IgD-negative memory B cell (primary cell): ENCODE results near the gene NFIA. TPM values are rescaled to one million over a fixed set of nuclear protein-coding genes. Genes with fewer than 3 reads are reported as not detected.

Experiments
- H3K27ac Mint-ChIP-seq, 3 donors: one replicate each; pipeline ENCODE4 v1.8.0; 2020 to 2022; ENCODE audit warnings: mild to moderate bottlenecking in 3 of 3, mixed read lengths in 3 of 3, moderate library complexity in 1 of 3
- H3K27me3 Mint-ChIP-seq: one replicate; pipeline ENCODE4 v1.8.0; 2021; ENCODE audit warnings: mixed read lengths
- H3K36me3 Mint-ChIP-seq: one replicate; pipeline ENCODE4 v1.8.0; 2020; ENCODE audit warnings: mild to moderate bottlenecking, mixed read lengths
- H3K4me1 Mint-ChIP-seq, 3 donors: one replicate each; pipeline ENCODE4 v1.8.0; 2020 to 2022; ENCODE audit warnings: mixed read lengths in 3 of 3, mild to moderate bottlenecking in 1 of 3
- H3K4me3 Mint-ChIP-seq, 4 donors: one replicate each; pipeline ENCODE4 v1.8.0; 2020 to 2022; ENCODE audit warnings: mild to moderate bottlenecking in 4 of 4, mixed read lengths in 4 of 4, moderate library complexity in 3 of 4
- H3K9me3 Mint-ChIP-seq, 3 donors: one replicate each; pipeline ENCODE4 v1.8.0; 2020 to 2021; ENCODE audit warnings: mixed read lengths in 3 of 3, mild to moderate bottlenecking in 1 of 3
- polyA plus RNA-seq: library from polyadenylated mRNA; unstranded; fragments of 300-500 nt; fragmentation: Illumina TruSeq; gene quantifications from one replicate; pipeline ENCODE4 v1.2.3, GENCODE V29; 2021

Gene NFIA
- polyA plus RNA-seq, 1 donor from 2014 or later = 0.93 TPM

DNA sequence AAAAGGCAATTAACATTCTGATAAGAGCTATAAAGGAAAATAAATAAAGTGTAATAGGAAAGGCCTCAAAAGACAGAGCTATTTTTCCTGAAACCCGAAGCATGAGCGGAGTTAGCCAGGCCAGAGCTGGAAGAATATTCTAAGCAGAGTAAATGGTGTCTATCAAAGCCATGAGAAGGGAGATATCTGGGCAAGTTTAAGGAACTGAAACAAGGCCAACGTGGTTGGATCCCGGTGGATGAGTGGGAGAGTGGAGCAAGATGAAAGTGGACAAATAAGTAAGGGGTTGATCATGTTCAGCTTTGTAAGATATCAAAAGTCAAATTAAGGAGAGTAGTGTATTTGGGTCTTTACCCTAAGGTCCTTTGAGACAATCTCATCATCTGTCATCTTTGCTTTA lies 408.6 kb downstream of the NFIA start:
- Mint-ChIP-seq H3K27me3 (peaks cover 5% of the 10 kb centered on the region), H3K4me3 (no peak overlapping the region), H3K36me3 (no peaks in the 10 kb centered on the region), H3K9me3 (peaks cover 0 to 2% (median 0%) of the 10 kb centered on the region in 3 donors), H3K4me1 (no peaks in the 10 kb centered on the region), H3K27ac (no peak overlapping the region)

- Mint-ChIP-seq H3K4me1 (no peaks in the 10 kb centered on the region), H3K36me3 (no peaks in the 10 kb centered on the region), H3K9me3 (peaks cover 0 to 2% (median 0%) of the 10 kb centered on the region in 3 donors), H3K27me3 (peaks cover 5% of the 10 kb centered on the region), H3K4me3 (no peak overlapping the region), H3K27ac (peak overlapping the region in 1 of 3 donors; percentile 14)
Observed at GRCh38 chr1:61491497-61491896, 409.1 kb downstream of the NFIA start.

DNA sequence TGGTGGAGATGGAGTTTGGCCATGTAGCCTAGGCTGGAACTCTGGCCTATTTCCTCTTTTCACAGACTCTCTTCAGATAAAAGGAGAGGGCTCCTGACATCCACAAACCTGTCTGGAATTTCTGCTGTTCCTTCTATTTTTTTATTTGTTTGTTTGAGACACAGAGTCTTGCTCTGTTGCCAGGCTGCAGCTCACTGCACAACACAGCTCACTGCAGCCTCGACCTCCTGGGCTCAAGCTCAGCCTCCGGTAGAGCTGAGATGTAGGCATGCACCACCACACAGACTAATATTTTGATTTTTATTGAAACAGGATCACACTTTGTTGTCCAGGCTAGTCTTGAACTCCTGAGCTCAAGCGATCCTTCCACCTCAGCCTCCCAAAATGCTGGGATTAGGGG lies 411.6 kb downstream of the NFIA start:
- Mint-ChIP-seq H3K27me3 (peaks cover 5% of the 10 kb centered on the region), H3K4me1 (no peaks in the 10 kb centered on the region), H3K9me3 (peaks cover 0 to 2% (median 0%) of the 10 kb centered on the region in 3 donors), H3K27ac (no peak overlapping the region), H3K36me3 (no peaks in the 10 kb centered on the region), H3K4me3 (no peak overlapping the region)

DNA sequence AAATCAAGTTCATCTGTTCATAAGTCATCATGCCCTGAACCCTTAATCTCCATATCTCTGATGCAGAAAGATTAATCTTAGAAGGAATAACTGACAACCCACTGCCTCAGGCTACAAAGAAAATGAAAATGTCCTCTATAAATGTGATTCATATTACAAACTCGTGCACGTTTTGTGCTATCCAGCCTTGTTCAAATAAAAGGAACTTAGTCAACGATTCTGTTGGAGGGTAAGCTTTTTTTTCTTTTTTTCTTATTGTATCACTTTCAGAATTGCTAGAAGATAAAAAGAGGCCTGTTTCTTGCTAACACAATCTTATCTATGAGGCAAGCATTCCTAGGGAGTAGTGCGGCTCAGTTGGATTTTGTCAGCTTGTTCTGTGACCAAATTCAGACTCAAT lies 414.1 kb downstream of the NFIA start:
- Mint-ChIP-seq H3K4me1 (no peaks in the 10 kb centered on the region), H3K9me3 (peaks cover 0 to 2% (median 0%) of the 10 kb centered on the region in 3 donors), H3K27ac (no peak overlapping the region), H3K4me3 (no peak overlapping the region), H3K36me3 (no peaks in the 10 kb centered on the region), H3K27me3 (peaks cover 5% of the 10 kb centered on the region)

- Mint-ChIP-seq H3K36me3 (no peaks in the 10 kb centered on the region), H3K4me1 (no peaks in the 10 kb centered on the region), H3K27ac (no peak overlapping the region), H3K9me3 (peaks cover 0 to 2% (median 0%) of the 10 kb centered on the region in 3 donors), H3K4me3 (no peak overlapping the region), H3K27me3 (peaks cover 4% of the 10 kb centered on the region)
Observed at GRCh38 chr1:61497013-61497412, 414.7 kb downstream of the NFIA start.

GRCh38 chr1:61498342-61498741 lies 416.0 kb downstream of the NFIA start:
- Mint-ChIP-seq H3K27ac (no peak overlapping the region), H3K4me1 (peaks cover 0 to 2% (median 0%) of the 10 kb centered on the region in 3 donors), H3K4me3 (no peak overlapping the region), H3K27me3 (peaks cover 4% of the 10 kb centered on the region), H3K36me3 (no peaks in the 10 kb centered on the region), H3K9me3 (peaks cover 0 to 2% (median 0%) of the 10 kb centered on the region in 3 donors)

DNA sequence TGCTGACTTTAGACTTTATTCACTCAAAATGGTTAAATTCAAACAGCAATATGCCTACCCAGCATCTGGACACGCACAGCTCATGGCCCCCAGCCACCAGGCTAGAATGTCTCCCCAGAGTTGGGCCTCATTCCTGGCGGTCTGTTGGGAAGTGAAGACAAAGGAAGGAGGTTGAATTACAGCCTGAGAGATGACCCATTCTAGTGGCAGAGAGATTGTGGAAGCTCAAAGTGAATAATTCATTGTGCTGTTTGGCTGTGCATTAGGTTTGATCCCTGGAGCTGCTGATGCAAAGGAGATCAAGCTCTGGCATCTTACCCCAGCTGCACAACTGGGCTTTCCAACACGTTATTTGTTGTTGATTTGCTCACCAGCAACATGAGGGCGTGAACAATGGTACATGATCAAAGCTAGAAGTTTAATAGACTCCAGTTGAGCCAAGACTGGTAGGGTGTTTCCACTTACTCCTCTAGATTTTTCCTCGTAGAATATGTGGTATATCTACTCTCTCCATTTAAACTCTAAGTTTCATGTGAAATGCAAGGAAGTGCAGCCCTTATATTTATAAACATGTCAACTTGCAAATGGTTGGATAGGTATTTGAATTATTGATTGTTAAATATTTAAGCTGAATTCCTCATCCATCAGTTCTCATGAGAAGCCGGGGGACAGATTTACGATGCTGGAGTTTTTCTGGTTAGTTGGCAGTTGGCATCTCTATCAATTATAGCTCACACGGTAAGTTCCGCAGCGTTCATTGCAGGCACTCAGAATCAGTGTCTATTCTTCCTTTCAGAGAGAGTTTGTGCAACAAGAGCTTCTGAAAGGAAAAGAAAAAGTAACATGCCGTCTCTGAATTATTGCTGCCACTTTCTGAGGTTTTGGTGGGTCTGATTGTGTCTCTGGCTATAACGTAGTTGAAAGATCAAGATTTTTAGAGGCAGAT lies 419.9 kb downstream of the NFIA start:
- H3K9me3 Mint-ChIP-seq = no peaks in the 10 kb centered on the region
- no peaks in the 10 kb centered on the region for H3K27me3 Mint-ChIP-seq
- peaks cover 0 to 2% (median 0%) of the 10 kb centered on the region in 3 donors for H3K4me1 Mint-ChIP-seq
- H3K27ac Mint-ChIP-seq = no peak overlapping the region
- no peaks in the 10 kb centered on the region for H3K36me3 Mint-ChIP-seq
- no peak overlapping the region for H3K4me3 Mint-ChIP-seq

GRCh38 chr1:61504305-61504704 lies 421.9 kb downstream of the NFIA start:
- Mint-ChIP-seq H3K4me1 (peaks cover 0 to 2% (median 0%) of the 10 kb centered on the region in 3 donors), H3K9me3 (peaks cover 0 to 2% (median 0%) of the 10 kb centered on the region in 3 donors), H3K4me3 (no peak overlapping the region), H3K27me3 (no peaks in the 10 kb centered on the region), H3K27ac (no peak overlapping the region), H3K36me3 (no peaks in the 10 kb centered on the region)

- no peak overlapping the region for H3K27ac Mint-ChIP-seq
- no peak overlapping the region for H3K4me3 Mint-ChIP-seq
- H3K4me1 Mint-ChIP-seq = peaks cover 0 to 2% (median 0%) of the 10 kb centered on the region in 3 donors
- H3K9me3 Mint-ChIP-seq = peaks cover 0 to 2% (median 0%) of the 10 kb centered on the region in 3 donors
- no peaks in the 10 kb centered on the region for H3K36me3 Mint-ChIP-seq
- H3K27me3 Mint-ChIP-seq = no peaks in the 10 kb centered on the region
Observed at GRCh38 chr1:61504852-61505390, 422.6 kb downstream of the NFIA start.

DNA sequence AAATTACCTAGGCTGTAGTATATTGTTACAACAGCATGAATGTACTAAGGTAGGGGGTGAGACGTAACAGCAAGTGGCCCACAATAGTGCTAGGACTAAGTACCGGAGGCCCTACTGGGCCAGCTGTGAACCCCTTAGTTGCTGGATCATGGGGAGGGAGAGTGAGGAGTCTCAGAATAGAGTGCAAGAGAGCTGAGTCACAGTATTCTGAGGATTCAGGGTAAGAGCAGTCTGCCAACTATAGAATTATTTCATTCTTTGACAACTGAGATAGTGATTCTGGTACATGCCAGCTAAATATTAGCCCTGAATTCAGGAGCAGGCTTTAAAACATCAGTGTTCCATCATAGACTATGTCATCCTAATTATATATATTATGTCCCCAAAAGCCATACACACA lies 423.9 kb downstream of the NFIA start:
- Mint-ChIP-seq H3K27ac (no peak overlapping the region), H3K27me3 (no peaks in the 10 kb centered on the region), H3K36me3 (no peaks in the 10 kb centered on the region), H3K4me3 (no peak overlapping the region), H3K4me1 (peaks cover 0 to 2% (median 0%) of the 10 kb centered on the region in 3 donors), H3K9me3 (peaks cover 0 to 2% (median 0%) of the 10 kb centered on the region in 3 donors)

DNA sequence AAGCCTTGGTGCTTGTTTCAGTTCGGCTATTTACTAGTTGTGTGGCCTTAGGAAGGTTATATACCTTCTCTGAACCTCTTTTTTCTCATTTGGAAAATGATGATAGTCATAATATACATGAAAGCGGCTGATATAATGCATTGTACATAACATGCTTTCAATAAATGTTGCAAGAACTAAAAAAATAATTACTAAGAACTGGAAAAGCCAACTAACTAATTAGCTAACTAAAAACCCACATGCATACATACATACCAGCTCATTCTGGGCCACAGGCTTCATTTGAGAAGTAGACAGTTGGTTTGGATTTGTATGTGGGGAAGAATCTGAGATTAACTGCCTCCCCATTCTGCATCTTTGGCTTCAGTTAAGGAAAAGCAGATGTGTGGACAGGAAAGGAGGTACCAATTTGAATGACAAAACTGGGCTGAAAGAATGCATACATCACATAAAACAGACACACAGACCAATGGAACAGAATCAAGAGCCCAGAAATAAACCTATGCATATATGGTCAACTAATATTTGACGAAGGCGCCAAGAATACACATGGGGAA lies 424.7 kb downstream of the NFIA start:
- H3K36me3 Mint-ChIP-seq = no peaks in the 10 kb centered on the region
- peaks cover 0 to 2% (median 0%) of the 10 kb centered on the region in 3 donors for H3K9me3 Mint-ChIP-seq
- peaks cover 0 to 2% (median 0%) of the 10 kb centered on the region in 3 donors for H3K4me1 Mint-ChIP-seq
- no peaks in the 10 kb centered on the region for H3K27me3 Mint-ChIP-seq
- no peak overlapping the region for H3K27ac Mint-ChIP-seq
- H3K4me3 Mint-ChIP-seq = no peak overlapping the region
